DMS53 treated with DMSO at 0.1 percent for 48 hours (cell line): Measurements from ENCODE around the gene CEACAM16.
"Not testable (repeated sequence)": the region's sequence is repeated elsewhere in the genome, so short reads cannot be mapped to it uniquely, and the experiment has no call there.

Experiments
- DNase-seq: peaks from one replicate; lab custom pipeline; 2025; ENCODE audit not compliant: unreplicated experiment; lab: John Stamatoyannopoulos, UW

The CEACAM16 gene

DNA sequence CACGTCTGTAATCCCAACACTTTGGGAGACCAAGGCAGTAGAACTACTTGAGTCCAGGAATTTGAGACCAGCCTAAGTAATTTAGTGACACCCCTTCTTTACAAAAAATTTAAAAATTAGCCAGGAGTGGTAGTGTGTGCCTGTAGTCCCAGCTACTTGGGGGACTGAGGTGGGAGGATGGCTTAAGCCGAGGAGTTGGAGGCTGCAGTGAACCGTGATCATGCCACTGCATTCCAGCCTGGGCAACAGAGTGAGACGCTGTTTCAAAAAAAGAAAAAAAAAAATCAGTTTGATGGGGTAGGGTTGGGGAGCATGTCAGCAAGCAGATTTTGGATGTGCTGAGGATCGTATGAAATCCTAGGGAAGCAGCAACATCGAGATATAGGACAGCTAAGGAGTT is 23.4 kb upstream of the CEACAM16 start:
- no peak for DNase-seq

- no peak for DNase-seq
These were observed 21.7 kb upstream of the CEACAM16 start for GRCh38 chr19:44677019-44677811.

GRCh38 chr19:44680536-44680935 is 18.4 kb upstream of the CEACAM16 start:
- DNase-seq, result no peak

DNA sequence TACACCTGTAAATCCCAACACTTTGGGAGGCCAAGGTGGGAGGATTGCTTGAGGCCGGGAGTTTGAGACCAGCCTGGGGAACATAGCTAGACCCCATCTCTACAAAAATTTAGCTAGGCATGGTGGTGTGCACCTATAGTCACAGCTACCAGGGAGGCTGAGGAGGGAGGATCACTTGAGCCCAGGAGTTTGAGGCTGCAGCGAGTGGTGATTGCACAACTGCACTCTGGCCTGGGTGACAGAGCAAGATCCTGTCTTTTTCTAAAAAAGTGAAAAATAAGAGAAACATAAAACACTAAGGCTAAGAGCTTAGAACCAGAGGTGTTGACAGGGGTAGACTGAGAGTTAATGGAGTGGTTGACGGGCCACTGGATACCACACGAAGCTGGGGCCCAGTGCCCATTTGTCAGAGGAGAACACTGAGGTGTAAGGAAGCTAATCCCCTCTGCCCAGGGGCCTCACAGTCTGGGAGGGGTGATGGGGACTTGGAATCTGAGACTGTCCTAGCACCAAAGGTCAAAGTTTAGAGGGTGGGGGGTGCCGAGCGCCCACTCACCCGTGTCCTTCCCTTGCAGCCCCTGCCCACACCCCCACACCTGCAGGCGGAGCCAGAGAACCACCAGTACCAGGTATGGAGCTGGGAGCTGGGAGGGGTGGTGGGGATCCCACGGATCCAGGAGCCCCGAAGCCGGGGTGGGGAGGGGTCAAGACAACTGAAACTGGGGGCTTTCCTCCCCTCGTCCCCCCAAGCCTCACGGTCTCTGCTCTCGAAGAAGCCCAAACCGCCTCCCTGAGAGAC is 16.8 kb upstream of the CEACAM16 start:
- no peak for DNase-seq

- DNase-seq, result no peak
These were observed 16.1 kb upstream of the CEACAM16 start for GRCh38 chr19:44682807-44683206.

DNA sequence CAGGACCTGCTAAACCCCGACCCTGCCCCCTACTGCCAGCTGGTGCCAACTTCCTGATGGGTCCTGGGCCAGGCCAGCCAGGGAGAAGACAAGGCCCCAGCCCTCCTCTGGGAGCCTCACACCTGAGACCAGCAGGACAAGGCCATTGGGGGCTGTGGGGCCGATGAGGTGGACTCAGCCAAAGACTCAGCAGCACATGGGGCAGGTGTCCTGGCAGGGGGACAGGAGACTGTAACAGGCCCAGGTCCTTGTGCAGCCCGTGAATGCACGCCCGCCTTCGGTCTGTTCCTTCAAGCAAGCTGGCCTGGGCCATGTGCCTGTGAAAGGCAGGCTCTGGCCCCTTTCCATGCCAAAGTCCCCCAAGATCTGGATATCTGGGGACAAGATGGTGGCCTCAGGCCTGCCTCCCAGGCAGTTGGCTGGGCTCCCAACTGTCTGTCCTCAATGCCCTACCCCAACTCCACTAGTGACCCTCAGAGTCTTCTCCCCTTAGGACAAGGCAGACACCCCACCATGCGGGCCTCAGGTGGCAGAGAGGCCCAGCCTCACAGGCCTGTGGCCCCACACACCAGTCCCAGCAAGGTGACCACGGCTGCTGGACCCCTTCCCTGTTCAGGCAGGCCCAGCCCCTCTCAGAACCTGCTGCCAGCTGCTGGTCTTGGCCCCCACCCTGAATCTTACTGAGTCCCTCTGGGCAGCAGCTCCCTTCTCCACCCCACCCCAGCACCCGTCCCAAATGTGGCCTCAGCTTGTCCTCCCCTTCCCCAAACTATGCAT is 15.3 kb upstream of the CEACAM16 start:
- no peak for DNase-seq

- DNase-seq, result not testable (repeated sequence)
These were observed 14.6 kb upstream of the CEACAM16 start for GRCh38 chr19:44684396-44684795.

- DNase-seq, result peak; percentile 52
These were observed 13.8 kb upstream of the CEACAM16 start for GRCh38 chr19:44684892-44685863.

GRCh38 chr19:44685877-44686276 is 13.1 kb upstream of the CEACAM16 start:
- DNase-seq, result no peak

GRCh38 chr19:44686896-44687295 is 12.1 kb upstream of the CEACAM16 start:
- DNase-seq, result no peak

DNA sequence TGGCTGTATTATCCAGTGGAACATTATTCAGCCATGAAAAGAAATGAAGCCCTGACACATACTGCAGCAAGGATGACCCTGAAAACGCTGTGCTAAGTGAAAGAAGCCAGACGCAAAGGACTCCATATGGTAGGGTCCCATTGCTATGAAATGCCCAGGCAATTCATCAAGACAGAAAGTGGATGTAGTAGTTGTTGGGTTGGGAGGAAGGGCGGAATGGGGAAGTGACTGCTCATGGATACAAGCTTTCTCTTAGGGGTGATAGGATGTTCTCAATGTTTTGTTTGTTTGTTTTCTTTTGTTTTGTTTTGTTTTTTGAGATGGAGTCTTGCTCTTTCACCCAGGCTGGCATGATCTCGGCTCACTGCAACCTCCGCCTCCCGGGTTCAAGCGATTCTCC is 11.1 kb upstream of the CEACAM16 start:
- no peak for DNase-seq

DNA sequence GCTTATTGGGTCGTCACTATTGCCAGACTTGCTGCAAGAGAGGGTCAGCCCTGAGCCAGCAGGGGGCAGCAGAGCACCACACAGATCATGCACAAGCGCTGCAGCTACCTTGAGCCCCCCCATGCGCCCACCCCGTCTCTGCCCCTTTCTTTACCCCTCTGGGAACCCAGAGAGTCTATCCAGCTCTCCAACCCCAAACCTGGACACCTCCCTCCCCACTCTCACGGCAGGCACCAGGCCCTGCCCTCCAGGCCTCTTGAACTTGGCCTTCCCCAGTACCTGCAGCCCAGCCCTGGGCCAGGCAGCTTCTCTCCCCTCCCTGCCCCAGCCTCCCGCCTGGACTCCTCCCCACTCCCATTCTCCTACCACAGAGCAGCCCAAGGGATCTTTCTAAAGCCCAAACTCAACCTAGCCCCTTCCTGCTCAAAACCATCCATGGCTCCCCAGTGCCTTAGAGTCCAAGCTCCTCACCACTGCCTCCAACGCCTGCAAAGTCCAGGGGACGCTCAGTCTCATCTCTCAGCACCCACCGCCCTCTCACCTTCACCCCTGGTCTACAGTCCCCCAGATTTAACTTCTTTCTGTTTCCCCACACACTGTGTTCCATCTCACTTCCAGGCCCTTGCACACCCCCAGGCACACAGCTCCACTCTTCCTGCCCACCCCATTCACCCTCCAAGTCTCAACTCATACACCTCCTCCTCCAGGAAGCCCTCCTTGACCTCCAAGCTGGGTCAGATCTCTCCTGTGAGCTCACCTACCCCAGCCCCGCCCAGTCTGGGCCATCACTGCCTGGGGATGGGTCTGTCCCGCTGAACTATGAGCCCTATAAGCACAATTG is 9.4 kb upstream of the CEACAM16 start:
- peak; percentile 35 for DNase-seq

DNA sequence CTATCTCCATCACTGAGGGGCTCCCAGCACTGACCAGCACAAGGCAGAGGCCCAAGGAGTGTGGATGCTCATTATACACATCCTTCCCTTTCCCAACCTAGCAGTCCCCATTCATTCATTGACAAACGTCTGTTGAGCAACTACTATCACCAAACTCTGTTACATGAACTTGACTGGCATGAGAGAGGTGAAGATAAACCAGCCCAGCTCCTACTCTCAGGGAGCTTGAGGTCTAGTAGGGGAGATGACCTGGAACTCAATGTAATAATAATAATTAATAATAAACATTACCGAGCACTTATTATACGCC is 8.9 kb upstream of the CEACAM16 start:
- no peak for DNase-seq

- no peak for DNase-seq
These were observed 6.6 kb upstream of the CEACAM16 start for GRCh38 chr19:44692379-44692721.

GRCh38 chr19:44694184-44694579 is 4.8 kb upstream of the CEACAM16 start:
- DNase-seq, result no peak

DNA sequence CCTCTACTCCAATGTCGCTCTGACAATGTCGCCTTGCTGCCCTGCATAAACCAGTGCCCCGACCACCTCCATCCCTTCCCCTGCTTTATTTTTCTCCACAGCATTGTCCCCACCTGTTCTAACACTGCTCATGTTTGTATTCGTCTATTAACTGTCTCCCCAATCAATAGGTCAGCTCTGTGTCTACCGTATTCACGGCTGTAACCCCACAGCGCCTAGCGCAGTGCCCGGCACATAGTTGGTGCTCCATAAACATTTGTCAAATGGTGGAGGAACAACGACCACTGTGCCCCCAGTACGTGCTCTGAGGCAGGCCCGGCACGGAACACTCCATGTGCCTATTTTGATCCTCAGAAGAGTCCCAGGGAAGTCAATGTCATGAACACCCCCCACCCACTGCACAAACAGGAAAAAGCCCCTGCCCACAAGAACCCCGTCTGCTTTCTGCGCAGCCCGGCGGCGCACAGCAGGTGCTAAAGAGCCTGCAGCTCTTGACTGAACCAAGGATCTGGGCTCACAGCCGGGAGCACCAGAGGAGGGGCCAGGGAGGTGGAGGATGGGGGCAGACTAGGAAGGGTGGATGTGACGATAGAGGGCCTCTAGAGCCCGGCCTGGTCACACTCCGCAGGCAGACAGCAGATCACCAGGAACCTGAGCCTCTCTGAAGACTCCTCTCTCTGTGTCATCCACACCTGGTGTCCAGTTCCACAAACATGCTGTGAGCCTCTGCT is 1.8 kb upstream of the CEACAM16 start:
- DNase-seq, result peak; percentile 88

- DNase-seq, result no peak
These were observed 1.3 kb upstream of the CEACAM16 start for GRCh38 chr19:44697670-44698034.

GRCh38 chr19:44700547-44700946 is 1.6 kb downstream of the CEACAM16 start:
- no peak for DNase-seq

GRCh38 chr19:44701228-44701627 is 2.3 kb downstream of the CEACAM16 start:
- DNase-seq, result no peak
